HG02852 (cell line): ENCODE results near the gene UCKL1.

ENCODE experiments used
- ATAC-seq: cut with Tn5 transposase; IDR thresholded peaks from one replicate; pipeline ENCODE4 v1.9.1; 2021; ENCODE audit warnings: mild to moderate bottlenecking, moderate library complexity; ENCODE audit not compliant: unreplicated experiment

The UCKL1 gene

DNA sequence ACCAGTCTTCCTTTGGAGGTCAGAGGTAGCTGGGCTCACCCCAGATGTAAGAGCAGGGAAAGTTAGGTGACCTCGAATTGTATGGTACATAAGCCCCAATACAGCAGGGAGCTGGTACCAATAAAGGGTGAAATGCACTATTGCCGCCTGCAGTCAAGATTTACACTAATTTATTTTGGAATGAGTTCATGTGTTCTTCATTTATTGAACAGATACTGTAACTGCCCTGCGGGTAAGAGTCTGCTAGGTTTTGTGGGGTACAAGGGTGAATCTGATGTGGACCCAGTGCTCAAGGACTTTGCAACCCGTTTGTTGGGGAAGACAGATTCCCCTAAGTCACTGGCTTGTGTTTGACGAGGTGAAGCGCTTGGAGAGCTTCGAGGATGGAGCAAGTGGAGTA is 63.8 kb downstream of the UCKL1 start:
- no peak for ATAC-seq

GRCh38 chr20:63891061-63892002 is 64.9 kb downstream of the UCKL1 start:
- ATAC-seq, result no peak

GRCh38 chr20:63890616-63891015 is 65.6 kb downstream of the UCKL1 start:
- ATAC-seq, result no peak

DNA sequence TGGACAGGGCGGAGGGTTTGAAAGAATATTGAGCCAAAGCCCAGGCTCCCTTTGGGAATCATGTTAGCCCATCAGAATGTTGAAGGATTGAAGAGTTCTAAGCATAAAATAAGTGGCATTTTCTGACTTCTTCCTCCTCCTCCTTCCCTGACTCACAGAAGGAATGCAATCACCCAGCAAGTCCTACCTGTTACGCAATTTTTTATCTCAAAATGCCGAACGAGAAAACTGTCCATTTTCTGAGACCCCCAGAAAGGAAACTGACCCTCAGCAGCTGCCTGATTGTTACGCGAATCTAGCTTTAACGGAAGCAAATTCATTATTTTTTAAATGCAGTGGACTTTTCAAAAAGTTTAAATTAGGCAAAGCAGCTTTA is 66.0 kb downstream of the UCKL1 start:
- ATAC-seq, result no peak
